B cell (primary cell): ENCODE measurements around the gene ZFP36L1. TPM values are rescaled to one million over a fixed set of nuclear protein-coding genes. Genes with fewer than 3 reads are reported as not detected.

Source experiments
- ATAC-seq: fragments of 200-7000 bp; cut with Tn5 transposase; one replicate; pipeline ENCODE4 v1.10.0; 2021; ENCODE audit warnings: low read depth, mild to moderate bottlenecking, moderate number of reproducible peaks, moderate library complexity
- CTCF ChIA-PET: fragments of 350-600 bp; sonication (Branson Sonifier 250); formaldehyde crosslinking; loops from one replicate; lab custom pipeline; 2021; ENCODE audit warnings: antibody characterized with exemption, inconsistent platforms; lab: Charles Lee
- POLR2A ChIA-PET: fragments of 350-600 bp; sonication (Branson Sonifier 250); formaldehyde crosslinking; loops from one replicate; lab custom pipeline; 2021; ENCODE audit warnings: antibody characterized with exemption; lab: Charles Lee
- DNase-seq: peaks from one replicate; pipeline ENCODE4 v3.0.0; 2013
- H2AFZ ChIP-seq: 2 replicates; pipeline ENCODE4 v1.6.1; 2012; ENCODE audit warnings: mild to moderate bottlenecking, low read depth, low read length; ENCODE audit not compliant: insufficient read depth, poor library complexity, severe bottlenecking
- H3K27ac ChIP-seq, 2 donors: 1 replicate in 1 of 2; 2 replicates in 1 of 2; pipeline ENCODE4 v1.5.1; 2012 to 2013; ENCODE audit warnings: low read length in 2 of 2, mild to moderate bottlenecking in 2 of 2, moderate library complexity in 1 of 2
- H3K27me3 ChIP-seq, 4 experiments: fragments of 200-600 bp in 1 of 4; sonication (generic) in 1 of 4; replicated peaks in 1 of 4; 1 replicate in 2 of 4; 2 replicates in 2 of 4; pipeline versions ENCODE4 v1.6.1 to v1.7.0; 2013 to 2016; ENCODE audit warnings: low read length in 3 of 4, mild to moderate bottlenecking in 2 of 4, mixed read lengths in 1 of 4, moderate library complexity in 1 of 4; ENCODE audit not compliant: insufficient read depth in 4 of 4, control insufficient read depth in 3 of 4; ENCODE audit errors: control extremely low read depth in 1 of 4
- H3K36me3 ChIP-seq, 2 experiments: replicated peaks in 1 of 2; 1 replicate in 1 of 2; 2 replicates in 1 of 2; pipeline versions ENCODE4 v1.6.1 to v1.7.1; 2013; ENCODE audit warnings: low read length in 1 of 2; ENCODE audit not compliant: insufficient read depth in 2 of 2, control insufficient read depth in 1 of 2; ENCODE audit errors: control extremely low read depth in 1 of 2, extremely low read depth in 1 of 2
- H3K4me1 ChIP-seq, 2 donors: fragments of 200-600 bp in 1 of 2; sonication (generic) in 1 of 2; 1 replicate in 1 of 2; 2 replicates in 1 of 2; pipeline versions ENCODE4 v1.5.1 to v1.6.1; 2013 to 2017; ENCODE audit warnings: low read length in 2 of 2; ENCODE audit not compliant: control insufficient read depth in 2 of 2, insufficient read depth in 2 of 2
- H3K4me2 ChIP-seq: replicated peaks from 2 replicates; pipeline ENCODE3; 2012; ENCODE audit warnings: mild to moderate bottlenecking, low read depth, low read length; ENCODE audit not compliant: poor library complexity, severe bottlenecking
- H3K4me3 ChIP-seq, 5 experiments: fragments of 200-600 bp in 1 of 5; sonication (generic) in 1 of 5; 1 replicate in 3 of 5; 2 replicates in 2 of 5; pipeline versions ENCODE4 v1.5.1 to v1.7.0; 2011 to 2016; ENCODE audit warnings: low read length in 4 of 5, mild to moderate bottlenecking in 4 of 5, low read depth in 2 of 5, control low read depth in 1 of 5, moderate library complexity in 1 of 5; ENCODE audit not compliant: insufficient read depth in 1 of 5; ENCODE audit errors: control extremely low read depth in 1 of 5, extremely low read depth in 1 of 5
- H3K79me2 ChIP-seq: fragments of 200-600 bp; sonication (generic); one replicate; pipeline ENCODE4 v1.6.0; 2016; ENCODE audit warnings: low read length; ENCODE audit not compliant: control insufficient read depth, insufficient read depth
- H3K9ac ChIP-seq: fragments of 200-600 bp; sonication (generic); 2 replicates; pipeline ENCODE4 v1.6.1; 2017; ENCODE audit warnings: mild to moderate bottlenecking, low read length, moderate library complexity
- H3K9me3 ChIP-seq, 3 donors: one replicate each; pipeline versions ENCODE4 v1.6.1 to v1.7.1; 2013; ENCODE audit warnings: low read length in 2 of 3; ENCODE audit not compliant: control insufficient read depth in 2 of 3, insufficient read depth in 1 of 3; ENCODE audit errors: control extremely low read depth in 1 of 3
- H4K20me1 ChIP-seq: 2 replicates; pipeline ENCODE4 v1.6.0; 2012; ENCODE audit warnings: mild to moderate bottlenecking, low read length; ENCODE audit not compliant: insufficient read depth, control insufficient read depth, poor library complexity, severe bottlenecking
- H3K27ac Mint-ChIP-seq: one replicate; pipeline ENCODE4 v1.8.0; 2021; ENCODE audit warnings: mixed read lengths
- H3K27me3 Mint-ChIP-seq: one replicate; pipeline ENCODE4 v1.8.0; 2021; ENCODE audit warnings: mixed read lengths
- H3K4me1 Mint-ChIP-seq: one replicate; pipeline ENCODE4 v1.8.0; 2021; ENCODE audit warnings: mixed read lengths
- H3K4me3 Mint-ChIP-seq: one replicate; pipeline ENCODE4 v1.8.0; 2021; ENCODE audit warnings: mixed read lengths
- H3K9me3 Mint-ChIP-seq: one replicate; pipeline ENCODE4 v1.8.0; 2022; ENCODE audit warnings: mixed read lengths; ENCODE audit not compliant: insufficient read depth
- EZH2 ChIP-seq: IDR thresholded peaks from 2 replicates; pipeline ENCODE4 v1.6.1; 2012; ENCODE audit warnings: borderline replicate concordance, low read depth, mild to moderate bottlenecking, moderate library complexity, low read length; ENCODE audit not compliant: insufficient read depth, poor library complexity, severe bottlenecking
- WGBS: methylation state at CpG from one replicate; pipeline ENCODE4 v1.1.5; 2013; ENCODE audit warnings: missing lambda C conversion rate; ENCODE audit not compliant: insufficient coverage; 5-methylcytosine and 5-hydroxymethylcytosine counted together
- intact Hi-C: fragments of 100-400 bp; cut with micrococcal nuclease; formaldehyde crosslinking; loops from one replicate; pipeline ENCODE4 v1.10.0; 2022
- polyA plus RNA-seq: library from polyadenylated mRNA; depleted of rRNA; stranded (reverse); fragments of >200 nt; gene quantifications from 2 replicates; pipeline ENCODE4 v1.2.3, GENCODE V29; 2012
- total RNA-seq, 2 donors: library from RNA; stranded (reverse); fragments of 120-200 nt in 1 of 2; gene quantifications; 1 replicate in 1 of 2; 2 replicates in 1 of 2; pipeline versions ENCODE4 v1.2.3 to v1.2.4, GENCODE V29; 2013 to 2022
- TF ChIP-seq, protein P1 (sequence below): fragments of 200-600 bp; IDR thresholded peaks from one replicate; pipeline ENCODE4 v1.8.0; 2022; ENCODE audit warnings: antibody characterized with exemption, mild to moderate bottlenecking

The ZFP36L1 gene
- total and polyA plus RNA-seq, 2 donors (not counting 1 experiment from before 2014, with no cell fraction given): 572 to 983 TPM

DNA sequence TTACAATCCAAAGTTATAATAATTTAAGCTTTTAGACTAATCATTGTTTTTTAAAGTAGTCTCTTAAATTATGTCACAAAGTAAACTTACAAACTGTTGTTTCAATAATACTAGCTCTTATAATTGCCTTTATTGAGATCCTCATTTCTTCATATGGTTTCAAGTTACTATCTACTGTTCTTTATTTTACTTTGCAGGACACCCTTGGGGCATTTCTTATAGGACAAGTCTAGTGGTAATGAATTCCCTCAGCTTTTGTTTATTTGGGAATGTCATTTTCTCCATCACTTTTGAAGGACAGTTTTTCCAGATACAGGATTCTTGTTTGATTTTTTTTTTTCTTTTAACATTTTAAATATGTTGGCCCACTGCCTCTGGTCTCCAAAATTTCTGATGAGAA lies 8.1 kb upstream of the ZFP36L1 start:
- H3K27me3 ChIP-seq: no peaks in the 10 kb centered on the region
- no peaks in the 10 kb centered on the region for H4K20me1 ChIP-seq
- H3K27ac ChIP-seq: no peak overlapping the region
- no peak overlapping the region for H3K4me3 Mint-ChIP-seq
- H3K79me2 ChIP-seq: peaks cover 45% of the 10 kb centered on the region
- H3K4me1 Mint-ChIP-seq: peaks cover 71% of the 10 kb centered on the region
- H3K4me1 ChIP-seq: peaks cover 46 to 47% of the 10 kb centered on the region in 2 donors
- DNase-seq (no peak), ATAC-seq (no peak)
- H3K4me3 ChIP-seq: no peak overlapping the region
- H2AFZ ChIP-seq: no peak overlapping the region
- no peaks in the 10 kb centered on the region for H3K36me3 ChIP-seq
- peaks cover 7 to 18% (median 10%) of the 10 kb centered on the region in 3 donors for H3K9me3 ChIP-seq
- no peak overlapping the region for H3K9ac ChIP-seq
- CTCF ChIA-PET: interaction anchor here (1.3 kb wide), 1 partner anchor 16 kb away, joined by 6 read pairs; no protein-coding TSS in a partner anchor
- H3K27me3 Mint-ChIP-seq: no peaks in the 10 kb centered on the region
- peak overlapping the region; percentile 17 for H3K4me2 ChIP-seq
- no peak overlapping the region for H3K27ac Mint-ChIP-seq
- POLR2A ChIA-PET: interaction anchor here (0.6 to 7.9 kb wide), 2 partner anchors 13 to 14 kb away, joined by 3 to 88 read pairs; no protein-coding TSS in a partner anchor
- H3K9me3 Mint-ChIP-seq: peaks cover 9% of the 10 kb centered on the region
- intact Hi-C loops: no loop called here
- TF ChIP-seq EZH2: no peak
- TF ChIP-seq, protein P1, sequence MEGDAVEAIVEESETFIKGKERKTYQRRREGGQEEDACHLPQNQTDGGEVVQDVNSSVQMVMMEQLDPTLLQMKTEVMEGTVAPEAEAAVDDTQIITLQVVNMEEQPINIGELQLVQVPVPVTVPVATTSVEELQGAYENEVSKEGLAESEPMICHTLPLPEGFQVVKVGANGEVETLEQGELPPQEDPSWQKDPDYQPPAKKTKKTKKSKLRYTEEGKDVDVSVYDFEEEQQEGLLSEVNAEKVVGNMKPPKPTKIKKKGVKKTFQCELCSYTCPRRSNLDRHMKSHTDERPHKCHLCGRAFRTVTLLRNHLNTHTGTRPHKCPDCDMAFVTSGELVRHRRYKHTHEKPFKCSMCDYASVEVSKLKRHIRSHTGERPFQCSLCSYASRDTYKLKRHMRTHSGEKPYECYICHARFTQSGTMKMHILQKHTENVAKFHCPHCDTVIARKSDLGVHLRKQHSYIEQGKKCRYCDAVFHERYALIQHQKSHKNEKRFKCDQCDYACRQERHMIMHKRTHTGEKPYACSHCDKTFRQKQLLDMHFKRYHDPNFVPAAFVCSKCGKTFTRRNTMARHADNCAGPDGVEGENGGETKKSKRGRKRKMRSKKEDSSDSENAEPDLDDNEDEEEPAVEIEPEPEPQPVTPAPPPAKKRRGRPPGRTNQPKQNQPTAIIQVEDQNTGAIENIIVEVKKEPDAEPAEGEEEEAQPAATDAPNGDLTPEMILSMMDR: no peak

DNA sequence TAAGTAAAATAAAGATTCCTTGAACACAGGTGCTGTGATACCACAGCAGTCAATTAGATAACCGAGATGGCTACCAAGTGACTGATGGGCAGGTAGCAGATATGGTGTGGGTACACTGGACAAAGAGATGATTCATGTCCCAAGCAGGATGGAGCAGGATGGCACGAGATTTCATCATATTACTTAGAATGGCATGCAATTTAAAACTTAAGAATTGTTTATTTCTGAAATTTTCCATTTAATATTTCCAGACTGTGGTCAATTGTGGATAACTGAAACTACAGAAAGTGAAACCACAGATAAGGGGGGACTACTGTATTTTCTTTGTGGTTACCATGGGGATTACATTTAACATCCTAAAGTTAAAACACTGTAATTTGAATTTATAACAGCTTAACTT lies 7.5 kb upstream of the ZFP36L1 start:
- H3K27ac ChIP-seq: peak overlapping the region in 1 of 2 donors; percentile 55
- peak overlapping the region; percentile 17 for H3K4me2 ChIP-seq
- DNase-seq (no peak), ATAC-seq (no peak)
- H3K36me3 ChIP-seq: no peaks in the 10 kb centered on the region
- H4K20me1 ChIP-seq: no peaks in the 10 kb centered on the region
- peaks cover 50% of the 10 kb centered on the region for H3K79me2 ChIP-seq
- intact Hi-C loops: no loop called here
- H3K27me3 ChIP-seq: no peaks in the 10 kb centered on the region
- Mint-ChIP-seq H3K4me1 (peaks cover 66% of the 10 kb centered on the region), H3K27me3 (no peaks in the 10 kb centered on the region), H3K9me3 (peaks cover 9% of the 10 kb centered on the region), H3K27ac (peak overlapping the region; percentile 74), H3K4me3 (peak overlapping the region; percentile 60)
- H3K4me1 ChIP-seq: peaks cover 41 to 42% of the 10 kb centered on the region in 2 donors
- peaks cover 7 to 18% (median 10%) of the 10 kb centered on the region in 3 donors for H3K9me3 ChIP-seq
- H2AFZ ChIP-seq: no peak overlapping the region
- POLR2A ChIA-PET: interaction anchor here (7.9 kb wide), 1 partner anchor 15 kb away, joined by 88 read pairs; no protein-coding TSS in a partner anchor
- no peak for TF ChIP-seq EZH2
- TF ChIP-seq, protein P1: no peak
- WGBS: 80% methylated on average over 1 of the region's 2 CpGs
- CTCF ChIA-PET: interaction anchor here (1.3 kb wide), 1 partner anchor 16 kb away, joined by 6 read pairs; no protein-coding TSS in a partner anchor
- no peak overlapping the region for H3K9ac ChIP-seq
- H3K4me3 ChIP-seq: no peak overlapping the region
